NCI-H128 (cell line): ENCODE data around the gene PDAP1.
A peak's percentile ranks its signal among the peaks of the same experiment; 100 is the strongest.
"Not testable (repeated sequence)": the region's sequence is repeated elsewhere in the genome, so short reads cannot be mapped to it uniquely, and the experiment has no call there.

Source experiments
- DNase-seq: peaks from one replicate; lab custom pipeline; 2025; ENCODE audit not compliant: unreplicated experiment; lab: John Stamatoyannopoulos, UW

Gene PDAP1

GRCh38 chr7:99397297-99397983 is 11.0 kb downstream of the PDAP1 start:
- DNase-seq = no peak

DNA sequence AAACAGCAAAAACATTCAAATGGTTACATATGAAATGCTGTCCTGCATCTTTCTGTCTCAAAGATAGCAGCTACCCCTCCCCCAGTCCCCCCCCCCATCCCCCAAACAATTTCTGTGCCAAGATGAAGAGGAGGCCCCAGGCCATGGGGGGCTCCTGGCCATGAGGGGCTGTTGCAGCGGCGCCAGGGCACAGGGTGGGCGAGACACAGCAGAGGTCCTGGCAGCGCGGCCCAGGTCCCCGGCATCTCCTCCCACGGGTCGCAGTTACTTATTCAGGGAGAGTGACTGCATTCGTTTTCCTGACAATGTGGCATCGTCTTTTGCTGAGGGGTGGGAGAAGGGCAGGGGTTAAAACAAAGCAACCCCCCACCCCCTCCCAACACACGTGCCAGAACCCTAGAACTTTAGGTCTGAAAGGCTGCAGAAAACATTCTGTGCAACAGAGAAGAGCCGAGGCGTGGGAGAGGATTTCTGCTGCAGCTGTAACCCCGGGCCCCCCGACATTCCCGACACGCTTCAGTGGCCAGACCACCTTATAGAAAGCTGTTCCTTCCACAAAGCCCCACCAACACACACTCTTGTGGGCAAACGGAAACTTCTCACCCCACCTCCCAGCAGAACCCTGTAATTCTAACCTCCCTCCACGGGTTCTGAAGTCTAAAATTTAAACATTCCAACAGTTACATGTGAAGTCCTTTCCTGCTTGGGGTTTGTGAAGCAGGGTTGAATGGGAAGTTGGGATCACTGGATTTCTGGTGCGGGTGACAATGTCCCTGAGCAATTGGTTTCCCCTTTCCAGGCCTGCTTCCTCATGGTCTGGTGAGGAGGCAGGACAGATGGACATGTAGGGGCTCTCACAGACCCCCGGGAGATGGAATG is 11.7 kb downstream of the PDAP1 start:
- no peak for DNase-seq

DNA sequence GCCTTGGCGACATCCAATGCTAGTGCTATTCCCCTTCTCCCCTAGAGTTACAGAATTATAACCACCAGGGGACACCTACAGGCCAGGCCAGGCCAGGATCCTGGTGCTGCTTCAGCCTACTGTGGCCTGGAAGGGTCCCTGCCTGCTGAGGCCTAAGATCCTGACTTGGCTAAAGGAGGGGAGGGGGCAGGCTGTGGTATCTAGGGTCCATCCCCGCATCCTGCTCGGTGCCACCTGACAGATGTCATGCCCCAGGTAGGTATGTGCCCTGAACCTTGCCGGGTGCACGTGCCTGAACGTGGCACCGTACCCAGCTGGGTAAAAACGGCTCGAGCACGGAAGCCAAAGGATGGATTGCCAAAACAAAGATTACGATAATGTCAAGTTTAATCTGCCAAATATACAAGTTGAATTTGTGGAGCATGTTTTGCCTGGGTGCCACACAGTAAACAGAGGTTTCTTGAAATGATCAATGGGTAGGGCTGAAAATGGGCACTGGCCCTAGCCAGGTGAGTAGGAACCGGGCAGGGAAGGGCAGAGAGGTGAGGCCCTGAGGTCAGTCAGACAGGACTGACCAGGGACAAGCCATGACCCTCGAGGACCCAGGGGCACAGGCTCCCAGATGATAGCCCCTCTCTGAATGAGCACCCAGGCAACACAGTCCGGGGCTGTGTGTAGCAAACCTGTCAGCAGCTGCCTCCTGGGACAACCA is 12.6 kb downstream of the PDAP1 start:
- no peak for DNase-seq

DNA sequence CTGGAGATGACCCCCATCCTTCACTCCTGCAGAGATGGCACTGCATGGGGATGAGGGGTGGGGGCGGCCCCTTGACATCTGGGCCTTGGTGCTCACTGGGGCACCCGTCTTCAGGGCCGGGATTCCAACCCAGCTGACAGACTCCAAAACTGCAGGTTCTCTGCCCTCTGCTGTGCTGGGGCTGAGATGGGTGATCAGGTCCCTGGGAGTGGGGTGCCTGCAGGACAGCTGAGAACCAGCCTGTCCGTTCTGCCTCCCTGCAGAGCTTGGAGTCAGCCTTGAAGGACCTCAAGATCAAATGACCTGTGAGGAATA is 14.3 kb downstream of the PDAP1 start:
- DNase-seq = no peak

- DNase-seq = peak; percentile 61
Observed at GRCh38 chr7:99393355-99394187, 14.8 kb downstream of the PDAP1 start.

GRCh38 chr7:99392659-99393354 is 15.6 kb downstream of the PDAP1 start:
- DNase-seq = peak; percentile 80

- DNase-seq = no peak
Observed at GRCh38 chr7:99392046-99392445, 16.4 kb downstream of the PDAP1 start.

- no peak for DNase-seq
Observed at GRCh38 chr7:99390941-99391602, 17.3 kb downstream of the PDAP1 start.

- no peak for DNase-seq
Observed at GRCh38 chr7:99389772-99390171, 18.6 kb downstream of the PDAP1 start.

GRCh38 chr7:99387912-99388311 is 20.5 kb downstream of the PDAP1 start:
- DNase-seq = no peak

- not testable (repeated sequence) for DNase-seq
Observed at GRCh38 chr7:99387239-99387635, 21.2 kb downstream of the PDAP1 start.

GRCh38 chr7:99386584-99387238 is 21.7 kb downstream of the PDAP1 start:
- DNase-seq = no peak

DNA sequence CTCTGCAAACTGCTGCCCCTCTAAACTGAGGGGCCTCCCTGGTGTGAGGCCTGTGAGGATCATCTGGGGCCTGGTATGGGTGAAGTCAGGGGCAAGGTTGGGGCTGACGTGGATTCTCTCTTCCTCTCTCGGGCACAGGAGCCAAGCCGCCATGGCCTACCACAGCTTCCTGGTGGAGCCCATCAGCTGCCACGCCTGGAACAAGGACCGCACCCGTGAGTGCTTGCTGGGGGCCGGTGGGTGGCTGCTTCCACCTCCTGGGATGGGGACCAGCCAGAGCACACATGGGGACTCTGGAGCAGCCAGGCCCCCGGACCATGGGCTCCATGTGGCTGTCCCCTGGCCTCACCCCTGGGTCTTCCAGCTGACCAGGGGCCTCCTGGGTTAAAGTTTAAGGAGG is 22.8 kb downstream of the PDAP1 start:
- DNase-seq = no peak

GRCh38 chr7:99384523-99384922 is 23.9 kb downstream of the PDAP1 start:
- no peak for DNase-seq

GRCh38 chr7:99383791-99384370 is 24.5 kb downstream of the PDAP1 start:
- no peak for DNase-seq

GRCh38 chr7:99383203-99383602 is 25.2 kb downstream of the PDAP1 start:
- DNase-seq = no peak

DNA sequence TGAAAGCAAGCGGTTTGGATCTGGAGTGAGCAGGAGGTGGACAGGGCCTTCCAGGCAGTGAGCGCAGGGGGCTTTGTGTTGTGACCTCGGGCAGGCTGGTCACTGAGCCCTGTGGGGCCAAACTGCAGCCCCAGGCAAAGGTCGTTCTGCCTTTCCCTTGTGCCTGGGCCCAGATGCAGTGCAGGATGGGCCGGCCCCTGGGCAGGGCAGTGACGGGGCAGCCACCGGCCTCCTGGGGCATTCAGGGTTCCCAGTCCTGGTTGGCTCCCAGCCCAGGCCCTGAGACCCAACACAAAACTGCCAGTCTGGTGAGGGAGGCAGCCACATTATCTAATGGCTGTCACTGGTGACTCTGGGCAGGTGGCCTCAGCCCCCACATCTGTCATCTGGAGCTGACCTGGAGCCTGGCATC is 26.7 kb downstream of the PDAP1 start:
- DNase-seq = no peak

GRCh38 chr7:99380823-99381663 is 27.4 kb downstream of the PDAP1 start:
- no peak for DNase-seq
